GM12872 (cell line): ENCODE results near the gene NADK.

ENCODE experiments used
- CTCF ChIP-seq: IDR thresholded peaks from 3 replicates; pipeline ENCODE4 v1.5.1; 2011; ENCODE audit warnings: low read depth, mild to moderate bottlenecking, low read length, moderate library complexity; ENCODE audit not compliant: insufficient read depth

Gene NADK

GRCh38 chr1:1784933-1785332, 6.7 kb upstream of the NADK start:
- TF ChIP-seq CTCF, result no peak

- no peak for TF ChIP-seq CTCF
These were observed 5.0 kb upstream of the NADK start for GRCh38 chr1:1783320-1783719.

- TF ChIP-seq CTCF, result no peak
These were observed 4.3 kb upstream of the NADK start for GRCh38 chr1:1782399-1783221.

- TF ChIP-seq CTCF, result no peak
These were observed 3.2 kb upstream of the NADK start for GRCh38 chr1:1781526-1781903.

GRCh38 chr1:1780598-1781525, 2.6 kb upstream of the NADK start:
- TF ChIP-seq CTCF, result no peak

GRCh38 chr1:1779691-1780597, 1.7 kb upstream of the NADK start:
- TF ChIP-seq CTCF, result no peak

GRCh38 chr1:1779320-1779675, 1.0 kb upstream of the NADK start:
- TF ChIP-seq CTCF, result no peak
